Measurements from ENCODE around the gene TBC1D9B.
A peak's percentile ranks its signal among the peaks of the same experiment; 100 is the strongest.

TBC1D9B gene

DNA sequence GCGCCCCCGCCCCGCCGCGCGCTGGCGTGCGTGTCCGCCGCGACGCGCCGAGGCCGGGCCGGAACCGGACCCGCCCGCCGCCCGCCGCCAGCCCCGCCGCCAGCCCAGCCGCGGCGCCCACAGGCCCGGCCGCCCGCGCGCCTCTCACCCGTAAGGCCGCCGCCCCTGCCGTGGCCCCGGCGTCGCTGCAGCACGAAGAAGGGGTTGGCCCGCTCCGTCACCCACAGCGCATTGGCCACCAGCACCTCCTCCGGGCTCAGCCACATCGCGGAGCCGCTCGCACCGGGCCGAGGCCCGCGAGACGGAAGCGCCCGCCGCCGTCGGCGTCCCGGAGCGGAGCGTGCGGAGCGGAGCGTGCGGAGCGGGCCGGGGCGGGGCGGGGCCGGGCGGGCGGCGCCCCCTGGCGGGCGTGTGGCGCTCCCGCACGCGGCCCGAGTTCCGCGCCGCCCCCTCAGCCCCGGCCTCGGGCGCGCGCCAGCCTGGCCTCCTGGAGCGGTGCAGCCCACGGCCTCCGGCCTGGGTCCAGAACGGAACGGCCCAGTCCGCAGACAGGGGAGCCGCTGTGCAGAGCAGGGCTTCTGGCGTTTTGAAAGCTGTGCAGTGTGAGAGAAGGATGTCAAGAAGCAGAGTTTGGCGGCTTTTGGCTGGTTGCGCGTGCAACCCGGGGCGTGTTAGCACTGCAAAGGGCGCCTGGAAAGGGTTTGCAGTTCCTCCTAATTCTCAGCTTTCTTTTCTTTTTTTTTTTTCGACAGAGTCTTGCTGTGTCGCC lies at the start of gene TBC1D9B:
TBC1D9B (minus strand) TSS at position 342 of the 769 bp plus-strand sequence; CDS start at position 266, 76 bp downstream.
- TF ChIP-seq, protein P1, sequence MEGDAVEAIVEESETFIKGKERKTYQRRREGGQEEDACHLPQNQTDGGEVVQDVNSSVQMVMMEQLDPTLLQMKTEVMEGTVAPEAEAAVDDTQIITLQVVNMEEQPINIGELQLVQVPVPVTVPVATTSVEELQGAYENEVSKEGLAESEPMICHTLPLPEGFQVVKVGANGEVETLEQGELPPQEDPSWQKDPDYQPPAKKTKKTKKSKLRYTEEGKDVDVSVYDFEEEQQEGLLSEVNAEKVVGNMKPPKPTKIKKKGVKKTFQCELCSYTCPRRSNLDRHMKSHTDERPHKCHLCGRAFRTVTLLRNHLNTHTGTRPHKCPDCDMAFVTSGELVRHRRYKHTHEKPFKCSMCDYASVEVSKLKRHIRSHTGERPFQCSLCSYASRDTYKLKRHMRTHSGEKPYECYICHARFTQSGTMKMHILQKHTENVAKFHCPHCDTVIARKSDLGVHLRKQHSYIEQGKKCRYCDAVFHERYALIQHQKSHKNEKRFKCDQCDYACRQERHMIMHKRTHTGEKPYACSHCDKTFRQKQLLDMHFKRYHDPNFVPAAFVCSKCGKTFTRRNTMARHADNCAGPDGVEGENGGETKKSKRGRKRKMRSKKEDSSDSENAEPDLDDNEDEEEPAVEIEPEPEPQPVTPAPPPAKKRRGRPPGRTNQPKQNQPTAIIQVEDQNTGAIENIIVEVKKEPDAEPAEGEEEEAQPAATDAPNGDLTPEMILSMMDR (IDR thresholded peaks at IDR 0.05; ENCODE audit: borderline replicate concordance, insufficient read depth, low read depth, low read length): peak; percentile 58
- H3K4me3 ChIP-seq (ENCODE audit: low read depth, low read length): peak within 1 kb of the TSS; percentile 65

DNA sequence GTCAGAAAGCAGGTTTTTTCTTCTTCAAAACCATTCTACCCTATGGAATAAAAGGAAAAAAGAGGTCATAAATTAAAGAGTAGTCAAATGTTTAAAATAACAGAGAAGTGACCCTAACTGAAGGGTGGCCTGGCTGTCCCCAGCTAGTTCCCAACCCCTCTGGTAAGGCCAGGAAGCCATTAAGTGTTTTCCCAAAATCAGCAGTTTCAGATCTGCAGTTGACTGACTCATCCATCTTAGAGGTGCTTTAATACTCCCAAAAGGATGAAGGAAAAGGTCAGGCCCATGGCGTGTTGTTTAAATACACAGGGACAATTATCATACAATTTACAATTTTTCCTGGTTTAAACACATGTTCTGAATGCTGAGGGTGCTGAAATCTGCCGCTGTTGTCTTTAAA lies 47.9 kb upstream of the TBC1D9B start:
- TF ChIP-seq, protein P1 (IDR thresholded peaks at IDR 0.05; ENCODE audit: borderline replicate concordance, insufficient read depth, low read depth, low read length): no peak

DNA sequence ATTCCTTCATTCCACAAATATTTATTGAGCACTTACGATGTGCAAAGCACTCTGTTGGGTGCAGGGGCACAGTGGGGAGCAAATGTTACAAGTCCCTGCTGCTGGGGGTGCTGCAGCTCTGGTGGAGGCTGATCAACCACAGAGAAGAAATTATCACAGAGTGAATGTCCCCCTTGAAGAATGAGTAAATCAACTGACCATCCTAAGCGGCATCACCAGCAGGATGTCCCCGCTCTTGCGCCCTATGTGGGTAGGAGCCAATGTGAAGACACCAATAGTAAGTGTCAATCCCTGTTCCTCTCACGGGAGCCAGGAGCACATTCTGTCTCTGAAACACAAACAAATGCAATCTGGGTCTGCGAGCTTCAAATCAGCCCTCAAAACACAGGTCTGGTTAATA lies 47.4 kb upstream of the TBC1D9B start:
- H3K4me3 ChIP-seq (ENCODE audit: low read depth, low read length): no peak overlapping the region
- TF ChIP-seq, protein P1 (IDR thresholded peaks at IDR 0.05; ENCODE audit: borderline replicate concordance, insufficient read depth, low read depth, low read length): no peak

More for the DNA sequence above, 47.9 kb upstream of the TBC1D9B start:
- H3K4me3 ChIP-seq (ENCODE audit: low read depth, low read length): no peak overlapping the region

DNA sequence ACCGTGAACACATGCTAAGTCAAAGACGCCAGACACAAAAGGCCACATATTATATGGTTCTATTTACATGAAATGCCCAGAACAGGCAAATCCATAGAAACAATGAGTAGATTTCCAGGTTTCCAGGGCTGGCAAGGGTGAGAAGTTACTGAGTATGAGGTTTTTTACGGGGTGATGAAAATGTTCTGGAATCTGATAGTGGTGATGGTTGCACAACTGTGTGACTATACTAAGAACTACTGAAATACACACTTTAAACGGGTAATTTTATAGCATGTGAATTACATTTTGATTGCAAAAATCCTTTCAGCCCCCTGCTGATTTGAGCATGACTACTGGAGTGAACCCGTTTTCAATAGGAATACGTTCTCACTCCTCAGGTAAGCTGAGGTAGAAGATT lies 46.7 kb upstream of the TBC1D9B start:
- no peak overlapping the region for H3K4me3 ChIP-seq (ENCODE audit: low read depth, low read length)
- TF ChIP-seq, protein P1 (IDR thresholded peaks at IDR 0.05; ENCODE audit: borderline replicate concordance, insufficient read depth, low read depth, low read length): no peak

DNA sequence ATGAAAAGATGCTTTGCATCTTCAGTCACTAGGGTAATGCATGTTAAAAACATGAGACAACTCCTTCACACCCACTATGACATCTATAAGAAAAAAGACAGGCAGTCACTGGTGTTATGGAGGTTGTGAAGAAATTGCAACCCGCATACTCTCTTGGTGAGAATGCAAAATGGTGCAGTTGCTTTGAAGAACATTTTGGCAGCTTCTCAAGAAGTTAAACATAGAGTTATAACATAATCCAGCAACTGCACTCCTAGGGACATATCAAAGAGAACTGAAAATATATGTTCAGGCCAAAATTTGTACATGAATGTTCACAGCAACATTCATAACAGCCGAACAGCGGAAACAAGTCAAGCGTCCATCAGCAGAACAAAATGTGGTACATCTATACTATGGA lies 46.3 kb upstream of the TBC1D9B start:
- no peak overlapping the region for H3K4me3 ChIP-seq (ENCODE audit: low read depth, low read length)
- TF ChIP-seq, protein P1 (IDR thresholded peaks at IDR 0.05; ENCODE audit: borderline replicate concordance, insufficient read depth, low read depth, low read length): no peak

DNA sequence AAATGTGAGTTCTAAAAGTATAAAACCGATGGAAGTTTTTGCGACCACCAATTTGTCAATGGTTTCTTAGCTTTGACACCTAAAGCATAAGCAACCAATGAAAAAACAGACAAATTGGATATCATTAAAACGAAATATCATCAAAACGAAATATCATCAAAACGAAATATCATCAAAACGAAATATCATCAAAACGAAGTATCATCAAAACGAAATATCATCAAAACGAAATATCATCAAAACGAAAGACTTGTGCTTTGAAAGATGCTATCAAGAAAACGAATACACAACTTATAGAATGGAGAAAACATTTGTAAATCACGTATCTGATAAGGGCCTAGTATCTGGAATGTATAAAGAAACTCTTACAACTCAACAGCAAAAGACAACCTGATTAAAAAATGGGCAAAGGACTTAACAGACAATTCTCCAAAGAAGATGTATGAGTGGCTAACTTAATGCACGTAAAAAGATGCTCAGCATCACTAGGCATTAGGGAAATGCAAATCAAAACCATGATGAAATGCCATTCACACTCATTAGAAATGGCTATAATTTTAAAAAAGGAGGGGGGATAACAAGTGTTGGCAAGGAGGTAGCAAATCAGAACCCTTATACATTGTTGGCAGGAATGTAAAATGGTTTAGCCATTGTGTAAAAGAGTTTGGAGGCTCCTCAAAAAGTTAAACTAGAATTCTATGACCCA lies 29.4 kb upstream of the TBC1D9B start:
- H3K4me3 ChIP-seq (ENCODE audit: low read depth, low read length): no peak overlapping the region
- TF ChIP-seq, protein P1 (IDR thresholded peaks at IDR 0.05; ENCODE audit: borderline replicate concordance, insufficient read depth, low read depth, low read length): no peak
